ENCODE results near the gene ZNF253. TPM values are rescaled to one million over a fixed set of nuclear protein-coding genes. Genes with fewer than 3 reads are reported as not detected.
"Not testable (repeated sequence)": the region's sequence is repeated elsewhere in the genome, so short reads cannot be mapped to it uniquely, and the experiment has no call there.

The ZNF253 gene
- total RNA-seq, 1 donor from 2014 or later, result 2.1 TPM

DNA sequence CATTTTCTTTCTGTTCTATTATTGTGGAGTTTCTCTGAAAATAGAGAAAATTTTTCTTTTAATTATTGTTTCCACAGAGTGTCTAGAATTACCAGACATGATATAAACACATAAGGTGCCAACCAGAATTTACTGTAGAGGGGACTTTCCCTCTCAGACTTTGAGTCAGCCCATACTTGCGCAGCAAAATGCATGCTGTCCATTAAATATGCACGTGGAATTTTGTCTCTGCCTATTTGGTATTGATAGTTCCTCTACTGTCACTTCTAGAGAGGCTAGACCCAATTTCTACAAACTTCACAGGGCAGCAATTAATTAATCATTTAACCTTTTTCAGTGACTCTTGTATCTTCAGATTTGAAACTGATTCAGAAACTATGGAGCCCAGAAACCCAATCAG is 44.0 kb downstream of the ZNF253 start:
- Histone ChIP-seq H3K36me3 (ENCODE audit: control insufficient read depth, insufficient read depth, low read length) (no peaks in the 10 kb centered on the region), H3K27me3 (ENCODE audit: control insufficient read depth, insufficient read depth, low read length) (no peaks in the 10 kb centered on the region), H3K4me3 (ENCODE audit: low read depth, low read length) (no peak overlapping the region)
- FAIRE-seq (no peak), DNase-seq (ENCODE audit: low read depth) (no peak)
- TF ChIP-seq, protein P1, sequence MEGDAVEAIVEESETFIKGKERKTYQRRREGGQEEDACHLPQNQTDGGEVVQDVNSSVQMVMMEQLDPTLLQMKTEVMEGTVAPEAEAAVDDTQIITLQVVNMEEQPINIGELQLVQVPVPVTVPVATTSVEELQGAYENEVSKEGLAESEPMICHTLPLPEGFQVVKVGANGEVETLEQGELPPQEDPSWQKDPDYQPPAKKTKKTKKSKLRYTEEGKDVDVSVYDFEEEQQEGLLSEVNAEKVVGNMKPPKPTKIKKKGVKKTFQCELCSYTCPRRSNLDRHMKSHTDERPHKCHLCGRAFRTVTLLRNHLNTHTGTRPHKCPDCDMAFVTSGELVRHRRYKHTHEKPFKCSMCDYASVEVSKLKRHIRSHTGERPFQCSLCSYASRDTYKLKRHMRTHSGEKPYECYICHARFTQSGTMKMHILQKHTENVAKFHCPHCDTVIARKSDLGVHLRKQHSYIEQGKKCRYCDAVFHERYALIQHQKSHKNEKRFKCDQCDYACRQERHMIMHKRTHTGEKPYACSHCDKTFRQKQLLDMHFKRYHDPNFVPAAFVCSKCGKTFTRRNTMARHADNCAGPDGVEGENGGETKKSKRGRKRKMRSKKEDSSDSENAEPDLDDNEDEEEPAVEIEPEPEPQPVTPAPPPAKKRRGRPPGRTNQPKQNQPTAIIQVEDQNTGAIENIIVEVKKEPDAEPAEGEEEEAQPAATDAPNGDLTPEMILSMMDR (IDR thresholded peaks at IDR 0.05; ENCODE audit: insufficient read depth, low read length, severe bottlenecking), result no peak

GRCh38 chr19:19911150-19911549 is 45.5 kb downstream of the ZNF253 start:
- no peak for FAIRE-seq
- TF ChIP-seq, protein P1 (IDR thresholded peaks at IDR 0.05; ENCODE audit: insufficient read depth, low read length, severe bottlenecking), result no peak
- no peaks in the 10 kb centered on the region for H3K27me3 ChIP-seq (ENCODE audit: control insufficient read depth, insufficient read depth, low read length)
- no peak overlapping the region for H3K4me3 ChIP-seq (ENCODE audit: low read depth, low read length)
- DNase-seq (ENCODE audit: low read depth), result peak; percentile 2
- no peaks in the 10 kb centered on the region for H3K36me3 ChIP-seq (ENCODE audit: control insufficient read depth, insufficient read depth, low read length)

DNA sequence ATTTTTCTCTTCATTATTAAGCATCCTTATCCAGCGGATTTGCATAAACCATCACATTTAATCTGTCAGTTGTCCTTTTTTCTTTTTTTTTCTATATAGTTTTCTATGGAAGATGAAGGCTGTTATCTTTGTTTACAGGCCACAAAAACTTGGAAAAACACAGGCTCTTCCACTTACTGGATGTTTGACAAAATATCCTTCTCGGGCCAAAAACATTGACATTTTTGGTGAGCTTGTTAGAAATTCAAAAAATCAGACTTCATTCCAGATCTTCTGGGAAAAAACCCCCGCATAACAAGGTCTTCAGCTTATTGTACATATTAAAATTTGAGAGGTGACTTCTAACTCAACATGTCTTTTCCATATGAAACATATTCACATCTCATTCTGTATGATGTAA is 48.9 kb downstream of the ZNF253 start:
- DNase-seq (ENCODE audit: low read depth) (no peak), FAIRE-seq (no peak)
- TF ChIP-seq, protein P1 (IDR thresholded peaks at IDR 0.05; ENCODE audit: insufficient read depth, low read length, severe bottlenecking), result no peak
- no peaks in the 10 kb centered on the region for H3K36me3 ChIP-seq (ENCODE audit: control insufficient read depth, insufficient read depth, low read length)
- H3K27me3 ChIP-seq (ENCODE audit: control insufficient read depth, insufficient read depth, low read length), result no peaks in the 10 kb centered on the region
- no peak overlapping the region for H3K4me3 ChIP-seq (ENCODE audit: low read depth, low read length)

DNA sequence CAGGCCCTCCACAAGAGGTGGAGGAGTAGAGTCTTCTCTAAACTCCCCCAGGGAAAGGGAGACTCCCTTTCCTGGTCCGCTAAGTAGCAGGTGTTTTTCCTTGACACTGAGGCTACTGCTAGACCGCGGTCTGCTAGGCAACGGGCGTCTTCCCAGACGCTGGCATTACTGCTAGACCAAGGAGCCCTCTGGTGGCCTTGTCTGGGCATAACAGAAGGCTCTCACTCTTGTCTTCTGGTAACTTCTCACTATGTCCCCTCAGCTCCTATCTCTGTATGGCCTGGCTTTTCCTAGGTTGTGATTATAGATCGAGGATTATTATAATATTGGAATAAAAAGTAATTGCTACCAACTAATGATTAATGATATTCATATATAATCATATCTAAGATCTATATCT is 64.7 kb downstream of the ZNF253 start:
- H3K27me3 ChIP-seq (ENCODE audit: control insufficient read depth, insufficient read depth, low read length); DNase-seq (ENCODE audit: low read depth); FAIRE-seq; H3K4me3 ChIP-seq (ENCODE audit: low read depth, low read length); H3K36me3 ChIP-seq (ENCODE audit: control insufficient read depth, insufficient read depth, low read length): not testable (repeated sequence)
- TF ChIP-seq, protein P1 (IDR thresholded peaks at IDR 0.05; ENCODE audit: insufficient read depth, low read length, severe bottlenecking), result peak; percentile 4

DNA sequence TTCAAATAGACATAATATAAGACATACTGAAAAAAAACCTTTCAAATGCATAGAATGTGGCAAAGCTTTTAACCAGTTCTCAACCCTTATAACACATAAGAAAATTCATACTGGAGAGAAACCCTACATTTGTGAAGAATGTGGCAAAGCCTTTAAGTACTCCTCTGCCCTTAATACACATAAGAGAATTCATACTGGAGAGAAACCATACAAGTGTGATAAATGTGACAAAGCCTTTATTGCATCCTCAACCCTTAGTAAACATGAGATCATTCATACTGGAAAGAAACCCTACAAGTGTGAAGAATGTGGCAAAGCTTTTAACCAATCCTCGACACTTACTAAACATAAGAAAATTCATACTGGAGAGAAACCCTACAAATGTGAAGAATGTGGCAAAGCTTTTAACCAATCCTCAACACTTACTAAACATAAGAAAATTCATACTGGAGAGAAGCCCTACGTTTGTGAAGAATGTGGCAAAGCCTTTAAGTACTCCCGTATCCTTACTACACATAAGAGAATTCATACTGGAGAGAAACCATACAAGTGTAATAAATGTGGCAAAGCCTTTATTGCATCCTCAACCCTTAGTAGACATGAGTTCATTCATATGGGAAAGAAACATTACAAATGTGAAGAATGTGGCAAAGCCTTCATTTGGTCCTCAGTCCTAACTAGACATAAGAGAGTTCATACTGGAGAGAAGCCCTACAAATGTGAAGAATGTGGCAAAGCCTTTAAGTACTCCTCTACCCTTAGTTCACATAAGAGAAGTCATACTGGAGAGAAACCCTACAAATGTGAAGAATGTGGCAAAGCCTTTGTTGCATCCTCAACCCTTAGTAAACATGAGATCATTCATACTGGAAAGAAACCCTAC is 68.0 kb downstream of the ZNF253 start:
- not testable (repeated sequence) for DNase-seq (ENCODE audit: low read depth); FAIRE-seq; H3K36me3 ChIP-seq (ENCODE audit: control insufficient read depth, insufficient read depth, low read length); H3K27me3 ChIP-seq (ENCODE audit: control insufficient read depth, insufficient read depth, low read length); H3K4me3 ChIP-seq (ENCODE audit: low read depth, low read length)

GRCh38 chr19:19937403-19937802 is 71.7 kb downstream of the ZNF253 start:
- Histone ChIP-seq H3K4me3 (ENCODE audit: low read depth, low read length) (no peak overlapping the region), H3K27me3 (ENCODE audit: control insufficient read depth, insufficient read depth, low read length) (no peaks in the 10 kb centered on the region), H3K36me3 (ENCODE audit: control insufficient read depth, insufficient read depth, low read length) (no peaks in the 10 kb centered on the region)
- FAIRE-seq (no peak), DNase-seq (ENCODE audit: low read depth) (no peak)
- TF ChIP-seq, protein P1 (IDR thresholded peaks at IDR 0.05; ENCODE audit: insufficient read depth, low read length, severe bottlenecking), result no peak

All from bronchial epithelial cell (primary cell).